CD4-positive, alpha-beta T cell treated with Interleukin-6 at 100 ng/mL for 8 hours (primary cell): ENCODE results near the gene PPID.
"Not testable (repeated sequence)": the region's sequence is repeated elsewhere in the genome, so short reads cannot be mapped to it uniquely, and the experiment has no call there.

Experiments
- DNase-seq: peaks from one replicate; pipeline ENCODE4 v3.0.0-alpha.2; 2020; ENCODE audit warnings: mixed read lengths, low spot score

Gene PPID

DNA sequence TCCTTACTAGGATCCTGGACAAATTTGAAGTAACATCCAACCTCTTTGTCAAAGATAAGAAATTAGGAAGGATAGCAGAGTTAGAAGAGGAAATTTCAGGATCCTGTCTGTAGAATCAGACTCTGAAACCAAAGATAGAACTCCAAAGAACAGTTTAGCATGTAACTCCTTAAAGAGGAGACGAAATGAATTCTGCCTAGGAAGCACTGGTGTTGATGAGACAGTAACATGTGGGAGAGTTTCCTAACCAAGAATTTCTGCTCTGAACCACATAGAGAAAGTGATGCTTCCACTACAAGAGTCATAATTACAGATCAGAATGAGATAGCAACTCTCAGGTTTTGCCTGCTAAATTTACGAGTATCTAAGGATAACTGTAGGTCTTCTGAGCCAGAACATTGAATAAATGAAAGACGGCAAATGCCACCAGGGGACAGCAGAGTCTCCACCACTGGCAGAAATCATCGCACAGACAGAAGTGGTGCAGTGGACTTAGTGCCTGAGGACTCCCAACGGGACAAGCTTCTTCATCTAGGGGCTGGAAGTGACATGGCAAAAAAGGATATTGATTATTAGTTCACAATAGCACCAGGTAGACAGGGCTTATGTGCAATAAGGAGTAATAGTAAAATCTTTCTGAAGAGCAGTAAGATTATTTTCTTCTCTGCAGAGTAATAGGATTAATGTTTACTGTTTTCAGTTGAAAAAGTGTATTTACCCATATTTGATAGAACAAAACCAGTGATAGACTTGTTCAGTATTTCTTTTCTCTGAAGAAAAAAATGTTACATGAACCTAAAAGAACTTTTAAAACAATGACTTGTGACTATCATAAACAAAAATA is 6.7 kb upstream of the PPID start:
- DNase-seq, result peak; percentile 46

- no peak for DNase-seq
Measured at GRCh38 chr4:158728236-158728635, 5.0 kb upstream of the PPID start.

DNA sequence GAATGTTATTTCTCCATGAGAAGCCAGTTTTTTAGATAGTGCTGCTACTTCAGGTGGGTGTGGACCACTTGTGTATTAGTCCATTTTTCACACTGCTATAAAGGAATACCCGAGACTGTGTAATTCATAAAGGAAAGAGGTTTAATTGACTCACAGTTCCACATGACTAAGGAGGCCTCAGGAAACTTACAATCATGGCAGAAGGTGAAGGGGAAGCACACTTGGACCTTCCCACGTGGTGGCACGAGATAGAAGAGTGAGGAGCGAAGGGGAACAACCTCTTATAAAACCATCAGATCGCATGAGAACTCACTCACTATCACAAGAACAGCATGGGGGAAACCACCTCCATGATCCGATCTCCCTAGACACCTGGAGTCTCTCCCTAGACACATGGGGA is 3.4 kb upstream of the PPID start:
- DNase-seq, result no peak

- no peak for DNase-seq
Measured at GRCh38 chr4:158724637-158725036, 1.4 kb upstream of the PPID start.

- no peak for DNase-seq
Measured at GRCh38 chr4:158722291-158722916, 792 bp downstream of the PPID start.

- DNase-seq, result no peak
Measured at GRCh38 chr4:158721680-158722079, 1.5 kb downstream of the PPID start.

DNA sequence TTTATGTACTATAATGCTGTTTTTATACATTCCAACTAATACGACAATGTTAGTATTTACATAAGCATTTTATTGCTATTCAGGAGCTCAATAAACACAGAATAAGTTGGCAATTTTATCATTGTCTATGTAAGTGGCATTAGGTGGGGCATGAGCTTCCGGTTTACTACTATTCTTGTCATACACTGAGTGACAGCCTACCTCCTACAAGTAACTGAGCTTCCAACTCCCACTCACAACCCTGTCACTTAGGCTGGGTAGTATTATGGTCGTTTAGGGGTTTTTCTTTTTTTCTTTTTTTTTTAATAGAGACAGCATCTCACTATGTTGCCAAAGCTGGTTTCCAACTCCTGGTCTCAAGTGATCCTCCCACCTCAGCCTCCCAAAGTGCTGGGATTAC is 7.4 kb downstream of the PPID start:
- DNase-seq, result no peak

DNA sequence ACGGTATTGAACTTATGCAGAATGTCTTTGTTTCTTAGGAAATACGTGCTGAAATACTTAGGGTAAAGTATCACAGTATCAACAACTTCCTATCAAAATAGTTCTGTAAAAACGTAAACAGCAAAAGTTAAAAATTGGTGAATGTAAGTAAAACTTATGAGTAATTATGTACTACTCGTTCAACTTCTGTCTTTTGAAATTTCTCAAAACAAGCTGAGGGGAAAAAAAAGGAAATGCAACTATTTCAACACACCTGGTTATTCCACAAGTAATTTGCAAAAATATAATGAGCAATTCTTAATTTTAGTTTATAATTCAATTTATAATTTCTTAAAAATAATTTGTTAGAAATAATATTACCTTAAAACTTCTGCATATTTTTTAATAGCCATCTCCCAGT is 8.3 kb downstream of the PPID start:
- no peak for DNase-seq

DNA sequence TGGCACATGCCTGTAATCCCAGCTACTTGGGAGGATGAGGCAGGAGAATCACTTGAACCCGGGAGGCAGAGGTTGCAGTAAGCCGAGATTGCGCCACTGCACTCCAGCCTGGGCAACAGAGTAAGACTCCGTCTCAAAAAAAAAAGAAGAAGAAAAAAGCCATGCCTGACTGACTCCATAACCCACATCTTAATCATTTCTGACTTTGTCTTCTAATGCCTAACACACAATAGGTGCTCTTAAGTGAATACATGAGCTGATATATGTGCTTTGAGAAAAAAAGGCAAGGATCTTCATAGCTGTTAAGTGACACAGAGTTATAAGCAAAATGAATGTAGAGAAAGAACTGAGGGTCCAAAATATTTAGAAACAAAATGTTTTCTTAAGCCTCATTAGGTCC is 10.6 kb downstream of the PPID start:
- DNase-seq, result not testable (repeated sequence)

DNA sequence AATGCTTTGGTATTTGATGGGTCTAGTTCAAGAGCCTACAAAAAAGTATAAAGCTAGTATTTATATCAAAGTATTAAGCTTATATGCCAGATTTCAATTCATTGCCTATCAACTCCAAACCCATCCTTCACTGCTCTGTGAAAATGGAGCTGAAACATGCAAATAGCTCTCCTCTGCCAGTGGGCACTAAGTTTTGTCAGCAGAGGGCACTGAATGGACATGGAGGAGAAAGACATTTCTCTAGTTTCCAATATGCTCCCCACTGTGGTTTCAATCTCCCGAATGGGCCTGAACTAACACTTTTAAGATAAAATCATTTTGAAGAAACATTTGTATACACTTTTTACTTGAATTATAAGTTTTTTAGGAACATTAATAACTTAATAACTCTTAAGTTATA is 12.4 kb downstream of the PPID start:
- no peak for DNase-seq

DNA sequence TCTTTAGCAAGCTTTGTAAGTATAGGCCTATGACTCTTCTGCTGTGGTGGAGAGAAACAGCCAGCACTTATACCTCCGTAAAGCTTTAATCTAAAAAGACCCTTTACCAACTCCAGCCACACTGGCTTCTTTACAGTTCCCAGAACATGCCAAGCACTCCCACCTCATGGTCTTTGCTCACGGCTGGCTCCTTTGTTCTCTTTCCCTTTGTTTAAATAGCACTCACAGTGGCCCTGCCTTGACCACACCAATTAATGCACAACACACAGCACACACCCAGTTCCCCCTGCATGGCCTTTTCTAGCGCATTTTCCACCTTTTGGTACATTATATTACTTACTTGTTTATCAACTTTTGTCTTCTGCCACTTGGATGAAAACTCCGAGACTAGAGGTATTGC is 18.9 kb downstream of the PPID start:
- DNase-seq, result no peak

DNA sequence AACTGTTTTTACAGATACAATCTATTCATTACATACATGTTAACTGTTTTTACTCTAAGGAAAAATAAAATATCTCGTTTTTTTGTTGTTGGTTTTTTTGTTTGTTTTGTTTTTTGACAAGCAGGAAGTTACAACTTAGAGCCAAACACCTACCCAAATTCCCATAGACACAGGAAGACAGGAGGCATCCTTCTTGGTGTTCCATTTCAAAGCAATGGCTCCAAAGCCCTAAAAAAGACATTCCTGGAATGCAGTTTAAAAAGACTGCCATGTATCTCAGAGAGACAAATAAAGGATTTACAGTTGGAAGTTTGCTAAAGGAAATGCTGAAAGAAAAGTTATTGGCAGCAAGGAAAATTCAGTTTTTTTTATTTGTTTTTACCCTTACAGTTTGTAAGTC is 34.4 kb downstream of the PPID start:
- no peak for DNase-seq

DNA sequence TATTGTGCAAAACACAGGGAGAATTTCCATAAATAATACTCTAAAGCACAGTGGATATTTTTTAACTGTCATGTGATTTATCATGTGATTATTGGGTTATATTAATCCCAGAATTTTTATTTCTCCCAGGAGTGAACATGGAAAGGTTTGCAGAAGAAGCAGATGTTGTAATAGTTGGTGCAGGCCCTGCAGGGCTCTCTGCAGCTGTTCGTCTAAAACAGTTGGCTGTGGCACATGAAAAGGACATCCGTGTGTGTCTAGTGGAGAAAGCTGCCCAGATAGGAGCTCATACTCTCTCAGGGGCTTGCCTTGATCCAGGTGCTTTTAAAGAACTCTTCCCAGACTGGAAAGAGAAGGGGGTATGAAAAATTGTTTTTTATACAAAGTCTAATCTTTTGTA is 41.1 kb downstream of the PPID start:
- DNase-seq, result no peak

GRCh38 chr4:158681629-158682028 is 41.6 kb downstream of the PPID start:
- DNase-seq, result no peak

- DNase-seq, result no peak
Measured at GRCh38 chr4:158678767-158679166, 44.4 kb downstream of the PPID start.

DNA sequence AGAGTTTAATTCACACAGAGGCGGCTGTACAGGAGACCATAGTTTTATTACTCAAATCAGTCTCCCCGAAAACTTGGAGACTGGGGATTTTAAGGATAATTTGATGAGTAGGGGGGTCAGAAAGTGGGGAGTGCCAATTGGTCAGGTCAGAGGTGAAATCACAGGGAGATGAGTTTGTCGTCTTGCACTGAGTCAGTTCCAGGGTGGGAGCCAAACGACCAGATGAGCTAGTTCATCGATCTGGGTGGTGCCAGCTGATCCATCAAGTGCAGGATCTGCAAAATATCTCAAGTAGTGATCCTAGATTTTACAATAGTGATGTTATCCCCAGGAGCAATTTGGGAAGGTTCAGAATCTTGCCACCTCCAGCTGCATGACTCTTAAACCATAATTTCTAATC is 47.1 kb downstream of the PPID start:
- DNase-seq, result no peak

DNA sequence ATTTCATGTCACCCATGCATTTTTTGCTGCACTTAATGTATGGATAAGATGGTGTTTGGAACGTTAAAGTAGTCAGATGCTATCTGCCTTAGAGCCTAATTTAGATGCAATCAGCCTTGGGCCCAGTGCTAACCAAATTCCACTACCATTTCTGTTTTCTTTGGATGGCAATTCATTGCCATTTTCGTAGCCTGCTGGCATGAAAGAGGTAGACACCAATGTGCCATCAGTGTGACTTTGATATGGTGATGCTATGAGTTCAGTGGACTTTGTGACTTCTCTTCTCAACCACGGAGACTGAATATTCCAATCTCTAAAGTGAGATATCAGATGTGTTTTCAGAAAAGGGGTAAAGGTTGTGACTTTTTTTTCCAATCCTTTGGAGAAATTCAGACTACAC is 49.6 kb downstream of the PPID start:
- no peak for DNase-seq

GRCh38 chr4:158671915-158672806 is 51.0 kb downstream of the PPID start, which contains the start of gene ETFDH:
ETFDH (plus strand) TSS chr4:158672296; CDS start chr4:158672457, 161 bp downstream.
- peak; percentile 99 for DNase-seq

DNA sequence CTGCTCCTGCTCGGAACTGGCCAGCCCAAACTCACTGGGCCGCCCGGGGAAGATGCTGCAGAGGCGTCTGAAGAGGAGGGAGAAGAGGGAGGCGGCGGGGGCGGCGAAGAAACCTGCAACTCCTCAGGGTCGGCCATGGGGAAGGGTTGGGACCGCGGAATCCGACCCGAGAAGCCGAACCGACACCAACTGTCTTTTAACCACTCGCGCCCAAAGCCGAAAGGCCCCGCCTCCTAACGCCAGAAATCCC is 51.6 kb downstream of the PPID start, which contains the start of gene C4orf46:
C4orf46 (minus strand) TSS at position 223 of the 250 bp plus-strand sequence; CDS start at position 137, 86 bp downstream.
- DNase-seq, result no peak

GRCh38 chr4:158670975-158671664 is 52.1 kb downstream of the PPID start:
- DNase-seq, result peak; percentile 36

GRCh38 chr4:158669310-158669709 is 53.9 kb downstream of the PPID start:
- no peak for DNase-seq

- peak; percentile 9 for DNase-seq
Measured at GRCh38 chr4:158667651-158668198, 55.5 kb downstream of the PPID start.
